Central memory CD4-positive, alpha-beta T cell (primary cell): ENCODE data around the gene PPP2R3A.

Source experiments
- DNase-seq: peaks from one replicate; pipeline ENCODE4 v3.0.0; 2022

The PPP2R3A gene

GRCh38 chr3:135975053-135975452 lies 9.5 kb downstream of the PPP2R3A start:
- DNase-seq = no peak

DNA sequence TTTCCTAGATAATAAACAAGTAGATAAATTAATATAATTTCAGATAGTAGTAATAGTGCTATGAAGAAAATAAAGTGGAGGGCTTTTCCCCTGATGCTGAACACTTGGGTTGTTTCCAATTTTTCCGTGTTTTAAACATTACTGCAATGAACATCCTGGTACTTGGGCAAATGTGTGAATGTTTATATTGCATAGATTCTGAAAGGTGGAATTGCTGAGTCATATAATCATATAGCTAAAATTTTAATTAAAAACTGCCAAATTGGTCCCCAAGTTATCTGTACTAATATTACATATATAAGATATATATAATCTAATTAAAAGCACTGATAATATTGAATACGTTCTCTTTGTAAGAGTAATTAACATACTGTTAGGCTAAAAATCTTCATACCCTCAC lies 10.0 kb downstream of the PPP2R3A start:
- no peak for DNase-seq

DNA sequence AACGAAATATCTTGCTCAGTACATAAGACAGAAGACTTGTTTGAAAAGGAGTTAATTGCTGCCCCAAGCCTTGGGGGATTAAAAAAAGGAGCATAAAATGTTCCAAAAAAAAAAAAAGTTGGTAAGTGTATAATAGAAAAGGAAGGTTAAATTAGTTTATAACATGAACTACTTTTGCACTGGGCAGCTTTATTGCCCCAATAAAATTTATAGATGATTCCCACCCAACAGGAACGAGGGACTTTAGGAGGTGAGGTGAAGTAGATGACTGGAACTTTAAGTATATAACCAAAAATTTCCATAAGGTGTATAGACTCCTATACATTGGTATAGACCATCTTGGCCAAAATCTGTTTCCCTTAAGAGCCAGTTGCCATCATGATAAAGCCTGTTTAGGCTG lies 14.8 kb downstream of the PPP2R3A start:
- DNase-seq = no peak

- no peak for DNase-seq
Observed at GRCh38 chr3:135981701-135982403, 16.3 kb downstream of the PPP2R3A start.

DNA sequence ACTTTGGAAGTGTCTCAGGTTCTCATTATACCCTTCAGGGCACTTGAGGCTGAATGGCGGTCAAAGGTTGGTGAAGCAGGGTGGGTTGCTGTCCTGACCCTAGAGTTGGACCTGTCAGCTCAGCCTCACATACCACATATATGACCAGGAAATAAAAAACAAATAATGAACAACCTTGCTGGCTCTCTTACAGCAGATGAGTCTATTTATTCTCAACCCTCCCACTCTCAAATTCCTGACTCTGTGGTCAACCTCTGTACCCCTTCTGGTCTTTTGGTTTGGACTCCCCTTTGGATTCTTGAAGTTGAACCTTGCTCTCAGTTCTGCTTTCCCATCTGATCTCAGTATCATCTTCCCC lies 16.9 kb downstream of the PPP2R3A start:
- DNase-seq = no peak

DNA sequence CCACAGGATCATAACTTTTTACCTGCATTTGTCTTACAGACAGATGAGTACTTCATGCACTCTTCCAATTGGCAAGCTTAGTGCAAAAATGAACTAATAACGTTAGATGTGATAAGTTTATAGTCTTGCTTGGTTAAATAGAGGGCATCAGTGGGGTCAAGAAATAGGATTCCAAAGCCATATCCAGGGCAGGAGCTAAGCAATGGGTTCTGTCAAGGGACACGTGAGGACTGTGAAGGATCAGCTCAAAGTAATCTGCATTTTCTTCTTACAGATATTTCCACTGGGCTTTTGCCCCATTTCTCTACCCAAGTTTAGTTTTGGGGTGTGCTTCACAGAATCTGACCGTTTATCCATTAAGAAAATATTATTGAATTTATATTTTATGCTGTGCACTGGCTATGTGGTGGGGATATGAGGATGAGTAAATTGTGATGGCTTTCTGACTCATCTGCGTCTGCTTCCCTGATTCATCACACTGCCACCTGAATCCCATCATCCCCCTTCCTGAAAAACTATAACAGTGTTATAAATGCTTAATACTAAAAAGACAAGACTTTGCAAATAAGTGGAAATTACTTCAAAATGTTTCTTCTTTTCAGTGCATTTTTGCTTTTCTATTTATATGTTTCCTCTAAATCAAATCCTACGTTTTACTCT lies 17.5 kb downstream of the PPP2R3A start:
- DNase-seq = no peak

DNA sequence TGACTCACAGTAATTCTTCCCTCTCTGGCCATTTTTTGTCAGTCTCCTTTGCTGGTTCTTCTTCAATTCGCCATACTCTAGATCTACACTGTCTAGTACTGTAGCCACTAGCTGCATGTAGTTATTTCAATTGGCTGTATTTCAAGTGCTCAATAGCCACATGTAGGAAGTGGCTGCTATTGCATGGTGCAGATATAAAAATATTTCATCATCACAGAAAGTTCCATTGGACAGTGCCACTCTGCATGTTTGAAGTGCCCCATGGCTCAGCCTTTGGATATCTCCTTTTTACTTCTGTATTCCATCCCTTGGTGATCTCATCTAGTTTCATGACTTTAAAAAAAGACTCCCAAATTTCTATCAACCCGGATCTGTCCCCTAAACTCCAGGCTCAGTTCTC lies 22.1 kb downstream of the PPP2R3A start:
- DNase-seq = no peak

DNA sequence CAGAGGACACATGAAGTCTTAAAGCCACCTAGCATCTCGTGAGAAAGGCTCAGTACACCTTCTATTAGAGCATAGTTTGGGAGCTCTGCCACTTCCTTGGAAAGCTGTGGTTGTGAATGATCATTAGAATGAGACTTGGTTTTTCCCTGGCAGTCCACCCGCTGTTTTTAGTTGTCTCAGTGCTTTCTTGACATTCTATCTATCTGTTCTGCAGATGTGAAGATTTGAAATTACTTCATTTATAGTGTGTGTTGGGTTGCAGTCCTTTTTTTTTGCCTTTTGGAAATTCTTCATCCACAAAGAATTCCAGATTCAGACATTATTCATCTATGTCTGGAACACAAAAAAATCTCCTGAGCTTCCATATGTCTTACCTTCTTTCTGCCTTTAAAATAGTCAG lies 23.7 kb downstream of the PPP2R3A start:
- no peak for DNase-seq

DNA sequence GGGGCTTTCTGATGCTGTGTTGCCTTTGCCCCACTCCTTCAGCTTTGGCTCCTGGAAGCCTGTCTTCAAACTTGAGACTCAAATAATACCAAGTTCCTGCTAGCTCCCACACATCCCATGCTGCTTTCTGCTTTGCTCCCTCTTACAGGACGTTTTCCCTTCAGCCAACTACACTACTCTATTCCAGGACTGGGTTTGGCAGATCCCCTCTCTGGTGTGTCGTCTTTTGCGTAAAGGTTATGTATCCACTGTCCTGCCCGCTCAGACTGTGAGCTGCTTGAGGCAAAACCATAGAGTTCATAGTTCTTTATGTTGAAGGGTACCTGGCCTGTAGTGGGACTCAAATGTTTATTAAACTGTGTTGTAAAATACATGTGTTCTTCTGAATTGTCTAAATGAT lies 25.4 kb downstream of the PPP2R3A start:
- DNase-seq = no peak

GRCh38 chr3:135991621-135992020 lies 26.1 kb downstream of the PPP2R3A start:
- no peak for DNase-seq

- DNase-seq = no peak
Observed at GRCh38 chr3:135992072-135992471, 26.5 kb downstream of the PPP2R3A start.

GRCh38 chr3:135994708-135995337 lies 29.3 kb downstream of the PPP2R3A start:
- DNase-seq = no peak

- DNase-seq = no peak
Observed at GRCh38 chr3:135995766-135996165, 30.2 kb downstream of the PPP2R3A start.

DNA sequence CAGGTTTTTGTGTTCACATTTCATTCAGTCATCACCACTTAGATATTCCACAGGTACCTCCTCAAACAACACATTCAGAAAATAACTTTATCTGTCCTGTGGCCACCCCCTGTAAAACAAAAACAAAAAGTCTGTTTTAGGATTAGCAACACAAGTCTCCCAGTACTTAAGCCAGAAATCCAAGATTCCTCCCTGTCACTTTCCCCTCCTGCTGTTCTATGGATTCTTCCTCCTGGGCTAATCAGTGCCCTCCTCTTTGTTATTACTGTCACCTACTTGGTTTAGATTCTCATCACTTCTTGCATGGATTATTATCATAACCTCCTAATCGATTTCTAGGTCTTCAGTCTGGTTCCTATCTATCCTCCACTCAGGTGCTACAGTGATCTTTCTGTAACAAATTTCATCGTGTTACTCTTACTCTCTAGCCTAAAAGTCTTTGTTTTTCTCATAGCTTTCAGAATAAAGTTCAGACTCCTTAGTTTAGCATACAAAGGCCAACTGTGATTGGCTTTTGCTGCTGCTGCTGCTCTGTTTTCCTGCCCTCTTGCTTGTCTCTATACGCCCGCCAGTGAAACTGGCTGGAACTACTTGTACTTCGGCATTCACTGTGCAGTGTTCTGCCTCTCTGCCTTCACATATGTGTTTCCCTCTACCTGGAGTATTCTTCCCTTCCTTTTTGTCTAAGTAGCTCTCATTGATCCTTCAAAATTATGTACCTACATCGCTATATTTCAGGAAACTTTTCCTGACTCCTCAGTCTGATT lies 32.2 kb downstream of the PPP2R3A start:
- DNase-seq = no peak

- DNase-seq = no peak
Observed at GRCh38 chr3:136008221-136008620, 42.7 kb downstream of the PPP2R3A start.

DNA sequence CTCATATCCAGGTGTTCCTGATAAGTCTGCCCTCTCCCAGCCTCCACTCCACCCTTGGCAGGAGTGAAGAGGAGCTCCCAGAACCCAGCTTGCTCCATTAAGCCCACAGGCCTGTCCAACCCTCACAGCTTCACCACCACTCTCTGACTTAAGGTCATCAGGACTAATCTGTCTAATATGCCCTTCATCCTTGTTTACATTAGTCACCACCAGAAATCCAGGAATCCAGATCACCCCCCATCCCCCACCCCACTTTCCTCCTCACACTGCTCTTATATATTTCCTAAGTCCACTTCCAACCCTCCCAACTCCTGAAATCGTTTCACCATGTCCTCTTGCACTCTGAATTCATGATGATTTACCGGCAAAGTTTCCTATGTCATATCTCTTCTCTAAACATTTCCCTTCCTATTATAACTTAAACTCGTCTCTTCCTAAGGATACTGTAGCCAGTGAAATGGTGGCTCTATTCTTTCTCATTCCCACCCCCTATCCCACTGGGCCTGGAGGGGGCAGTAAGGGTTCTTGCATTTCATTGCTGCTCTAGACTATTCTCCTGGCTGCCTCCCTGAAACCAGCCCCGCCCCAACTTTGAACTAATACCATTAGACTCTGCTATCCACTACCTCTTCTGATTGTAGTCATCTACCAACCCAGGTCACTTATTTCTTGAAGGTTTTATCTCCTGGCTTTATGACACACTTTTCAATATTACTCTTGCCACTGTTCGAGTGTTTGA lies 43.4 kb downstream of the PPP2R3A start:
- DNase-seq = no peak

DNA sequence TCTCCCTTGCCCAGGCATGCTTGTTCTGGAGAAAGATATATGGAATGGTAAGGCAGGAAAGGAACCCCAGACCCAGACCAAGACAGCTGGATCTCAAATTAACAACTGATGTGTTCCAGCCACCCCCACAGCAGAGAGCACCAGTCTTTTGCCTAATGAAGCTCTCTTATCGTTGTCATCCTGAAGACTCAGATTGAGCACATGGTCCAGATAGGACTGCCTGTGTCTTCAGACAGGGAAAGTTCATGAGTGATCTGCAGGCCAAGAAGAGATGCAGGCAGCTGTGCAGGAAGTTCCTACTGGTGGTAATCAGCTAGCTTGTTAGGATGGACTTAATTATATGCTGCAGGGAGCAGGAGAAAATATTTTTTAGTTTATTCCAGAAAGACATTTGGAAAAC lies 53.3 kb downstream of the PPP2R3A start:
- no peak for DNase-seq

DNA sequence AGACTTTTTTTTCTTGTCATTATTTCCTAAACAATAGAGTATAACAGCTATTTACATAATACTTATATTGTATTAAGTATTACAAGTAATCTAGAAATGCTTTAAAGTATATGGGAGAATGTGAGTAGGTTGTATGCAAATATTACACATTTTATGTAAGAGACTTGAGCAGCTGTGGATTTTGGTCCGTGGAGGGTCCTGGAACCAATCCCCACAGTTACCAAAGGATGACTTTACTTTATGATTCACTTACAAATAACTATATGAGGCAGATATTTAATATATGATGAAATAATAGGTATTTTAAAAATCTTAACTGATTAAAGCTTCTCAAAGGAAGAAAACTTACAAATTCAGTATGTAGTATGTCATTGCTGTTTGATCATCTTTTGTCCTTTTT lies 56.3 kb downstream of the PPP2R3A start:
- DNase-seq = no peak

DNA sequence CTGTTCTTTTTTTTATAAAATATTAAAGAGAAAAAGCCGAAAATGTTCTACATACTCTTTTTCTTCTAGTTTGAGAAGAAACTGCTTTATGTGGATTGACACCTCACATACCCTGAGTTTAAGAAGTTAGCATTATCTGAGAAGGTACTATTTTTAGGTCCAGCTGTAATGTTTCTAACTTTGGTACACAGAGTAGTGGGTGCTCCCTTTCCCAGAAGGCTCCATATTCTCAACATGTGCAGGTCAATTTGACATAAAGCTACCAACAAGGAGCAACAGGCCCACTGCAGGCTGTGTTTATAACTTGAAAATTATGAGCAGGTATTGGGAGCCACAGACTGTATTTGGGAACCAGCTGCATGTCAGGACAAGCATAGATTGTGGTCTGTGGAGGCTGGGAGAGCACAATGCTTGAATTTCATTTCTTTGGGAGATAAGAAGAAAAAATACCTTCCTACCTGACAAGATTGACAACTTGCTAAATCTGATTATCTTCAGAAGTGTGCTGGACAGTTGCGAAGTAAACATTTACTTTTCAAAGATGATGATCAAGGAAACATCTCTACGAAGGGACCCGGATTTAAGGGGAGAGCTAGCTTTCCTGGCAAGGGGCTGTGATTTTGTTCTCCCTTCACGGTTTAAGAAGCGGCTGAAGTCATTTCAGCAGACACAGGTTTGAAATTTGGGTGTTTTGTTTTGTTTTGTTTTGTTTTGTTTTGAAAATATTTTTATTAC lies 57.2 kb downstream of the PPP2R3A start:
- no peak for DNase-seq

DNA sequence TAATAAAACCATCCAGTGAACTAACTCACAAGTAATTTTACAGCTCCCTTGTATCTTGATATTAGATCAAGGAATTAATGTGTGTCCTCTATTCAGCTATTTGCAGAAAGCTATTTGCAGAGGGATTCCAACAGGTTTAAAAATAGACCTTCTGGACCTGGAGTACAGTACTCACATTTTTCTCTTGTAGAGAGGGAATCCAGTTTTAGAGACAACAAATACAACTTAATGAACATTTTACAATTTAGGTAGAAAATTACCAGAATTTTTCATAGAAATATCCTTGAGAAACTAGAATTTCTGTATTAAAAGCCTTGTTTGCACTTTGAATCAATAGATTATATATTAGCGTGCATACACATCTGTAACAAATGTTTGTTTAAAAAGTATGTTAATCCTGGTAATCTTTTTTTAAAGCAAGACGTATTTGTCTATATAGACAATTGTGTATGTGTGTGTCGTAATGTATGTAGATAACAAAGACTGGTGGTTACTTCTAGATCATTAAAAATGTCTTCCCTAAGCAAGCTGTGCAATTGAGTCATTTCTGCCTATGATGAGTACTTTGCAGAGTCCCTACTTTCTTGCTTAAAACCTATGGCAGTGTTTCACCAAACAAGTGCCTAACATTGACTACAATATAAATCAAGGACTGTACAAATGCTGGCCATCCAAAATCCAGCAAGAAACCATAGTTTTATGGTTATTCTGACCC lies 57.9 kb downstream of the PPP2R3A start:
- no peak for DNase-seq

GRCh38 chr3:136036306-136036705 lies 70.8 kb downstream of the PPP2R3A start:
- DNase-seq = no peak

DNA sequence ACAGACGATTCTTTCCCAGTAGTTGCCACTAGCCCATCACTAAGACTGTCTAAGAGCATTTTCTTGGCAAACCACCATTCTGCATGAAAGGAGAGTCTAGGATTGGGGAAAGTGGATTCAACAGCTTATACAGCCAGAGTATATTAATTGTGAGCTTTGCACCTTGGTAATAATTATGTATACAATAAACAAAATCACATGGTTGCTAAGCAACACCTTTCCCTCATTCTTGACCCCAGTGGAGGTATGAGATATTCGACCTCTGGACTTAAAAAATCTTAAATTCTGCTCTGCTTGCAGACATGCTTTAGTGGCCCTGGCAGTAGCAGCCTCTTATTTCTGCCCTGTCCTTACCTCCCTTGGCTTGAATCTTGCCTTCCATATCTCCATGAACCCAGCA lies 73.1 kb downstream of the PPP2R3A start:
- DNase-seq = no peak
